ENCODE data around the gene NFATC2.

The NFATC2 gene

DNA sequence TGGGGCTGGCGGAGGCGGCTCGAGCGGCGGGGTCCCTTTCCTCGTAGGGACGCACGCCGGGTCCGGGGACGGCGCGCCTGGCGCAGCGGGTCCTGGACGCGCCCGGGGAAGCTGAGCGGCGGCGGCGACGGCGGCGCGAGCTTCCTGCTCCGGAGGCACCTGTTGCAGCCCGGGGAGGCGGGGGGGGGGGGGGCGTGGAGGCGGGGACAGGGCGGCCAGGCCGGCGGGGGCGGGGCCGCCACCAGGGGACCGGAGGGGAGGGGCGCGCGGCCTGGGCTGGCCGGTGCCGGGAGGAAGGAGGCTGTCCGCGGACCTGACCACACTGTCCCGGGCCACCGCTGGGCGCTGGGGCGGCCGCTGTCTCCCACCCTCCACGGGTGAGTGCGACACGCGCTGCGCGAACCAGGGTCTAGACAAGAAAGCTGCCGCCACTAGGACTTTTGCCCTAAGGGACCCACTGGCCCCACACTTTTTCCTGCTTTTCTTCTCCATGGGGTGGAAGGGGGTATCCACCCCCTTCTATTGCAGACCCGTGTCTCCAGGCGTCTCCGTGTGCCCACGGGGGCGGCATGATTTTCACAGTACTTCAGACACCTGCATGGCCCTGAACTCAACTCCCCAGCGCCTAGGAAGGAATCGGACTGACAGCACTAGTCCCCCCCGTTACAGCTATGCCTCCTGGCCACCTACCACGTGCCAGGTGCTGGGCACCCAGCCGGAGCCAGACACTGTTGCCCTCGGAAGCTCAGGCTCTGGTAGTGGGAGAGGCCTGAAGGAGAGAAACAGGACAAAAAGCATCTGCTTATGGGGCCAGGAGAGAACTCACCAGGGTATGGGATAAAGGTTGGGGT lies at the start of gene NFATC2:
Gene NFATC2 (minus strand): TSS at position 149 of the 851 bp plus-strand sequence. CDS start 220 bp downstream, outside the sequence.
- no peak for DNase-seq (ENCODE audit: low read depth in 2 of 2)

DNA sequence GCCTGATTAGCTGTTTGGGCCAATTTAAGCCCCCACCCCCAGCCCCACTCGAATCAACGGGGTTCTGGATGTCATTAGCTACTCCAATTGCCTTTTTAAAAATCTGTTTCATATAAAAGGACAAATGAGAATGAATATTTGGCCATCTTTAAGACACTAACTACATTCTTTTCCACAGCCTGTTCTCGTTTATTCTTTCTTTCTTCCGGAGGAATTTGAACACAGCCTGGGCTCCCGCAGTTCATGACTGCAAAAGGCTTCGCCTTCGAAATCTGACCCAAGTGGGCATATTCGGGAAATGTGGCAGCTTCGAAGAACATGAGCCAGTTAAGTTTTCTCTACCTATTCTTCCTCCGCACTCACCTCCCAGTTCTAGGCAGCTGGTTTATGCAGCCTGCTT lies 49.4 kb upstream of the NFATC2 start:
- no peak for DNase-seq (ENCODE audit: low read depth in 2 of 2)

DNA sequence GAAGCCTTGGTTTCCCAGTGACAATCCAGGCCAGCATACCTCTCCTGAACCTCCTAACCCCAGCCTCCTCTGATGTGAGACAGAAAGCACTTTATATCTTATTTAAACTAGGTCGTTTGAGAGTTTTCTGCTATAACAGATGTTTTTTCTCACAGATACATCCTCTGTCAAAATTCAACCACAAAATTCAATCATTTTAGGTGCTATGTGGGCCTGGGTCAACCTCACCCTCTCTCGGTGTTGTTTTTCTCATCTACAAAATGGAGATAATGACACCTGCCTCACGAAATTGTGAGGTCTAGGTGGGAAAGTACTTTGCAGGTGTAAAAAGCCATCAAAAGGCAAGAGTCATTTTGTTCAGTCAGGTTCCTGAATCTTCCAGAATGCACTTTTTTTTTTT lies 46.2 kb upstream of the NFATC2 start:
- DNase-seq (ENCODE audit: low read depth in 2 of 2), result no peak

- DNase-seq (ENCODE audit: low read depth in 2 of 2), result no peak
Observed at GRCh38 chr20:51587145-51587544, 44.6 kb upstream of the NFATC2 start.

DNA sequence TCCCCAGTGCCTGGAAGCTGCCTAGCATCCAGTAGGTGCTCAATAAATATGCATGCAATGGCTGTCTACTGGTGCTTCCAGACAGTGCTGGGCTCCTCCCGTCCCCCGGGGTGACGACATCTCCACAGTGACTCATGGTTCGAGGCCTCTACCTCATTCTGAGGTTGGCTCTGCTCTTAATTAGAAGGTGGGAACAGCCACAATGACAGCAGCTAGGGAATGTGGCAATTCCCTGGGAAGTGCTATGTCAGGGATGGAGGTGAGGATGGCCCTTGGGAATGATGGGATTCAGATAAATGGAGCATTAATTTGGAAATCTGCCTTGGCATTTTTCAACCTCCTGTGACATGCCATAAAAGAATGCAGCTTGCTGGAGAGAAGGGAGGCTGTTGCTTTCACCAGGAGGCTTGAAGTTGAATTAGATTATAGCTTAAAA lies 43.5 kb upstream of the NFATC2 start:
- DNase-seq (ENCODE audit: low read depth in 2 of 2), result no peak

DNA sequence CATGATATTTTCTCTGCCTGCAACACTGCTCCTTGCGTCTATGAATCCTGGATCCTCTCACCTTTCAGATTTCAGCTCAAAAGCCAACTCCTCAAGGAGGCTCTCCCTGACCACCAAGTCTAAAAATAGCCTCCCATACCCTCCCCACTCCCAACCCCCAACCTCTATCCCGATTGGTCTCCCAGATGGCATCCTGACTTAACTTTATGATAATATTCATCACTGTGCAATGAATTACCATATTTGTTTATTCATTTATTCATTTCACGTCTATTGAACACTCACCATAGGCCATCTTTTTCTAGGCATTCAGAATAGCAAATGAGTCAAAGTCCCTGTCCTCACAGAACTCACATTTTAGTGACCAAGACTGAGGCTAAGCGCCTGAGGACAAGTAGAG lies 42.6 kb upstream of the NFATC2 start:
- DNase-seq (ENCODE audit: low read depth in 2 of 2), result no peak

- DNase-seq (ENCODE audit: low read depth in 2 of 2), result no peak
Observed at GRCh38 chr20:51584737-51585136, 42.2 kb upstream of the NFATC2 start.

- DNase-seq (ENCODE audit: low read depth in 2 of 2), result no peak
Observed at GRCh38 chr20:51584116-51584515, 41.6 kb upstream of the NFATC2 start.

GRCh38 chr20:51583499-51583898 lies 41.0 kb upstream of the NFATC2 start:
- no peak for DNase-seq (ENCODE audit: low read depth in 2 of 2)

DNA sequence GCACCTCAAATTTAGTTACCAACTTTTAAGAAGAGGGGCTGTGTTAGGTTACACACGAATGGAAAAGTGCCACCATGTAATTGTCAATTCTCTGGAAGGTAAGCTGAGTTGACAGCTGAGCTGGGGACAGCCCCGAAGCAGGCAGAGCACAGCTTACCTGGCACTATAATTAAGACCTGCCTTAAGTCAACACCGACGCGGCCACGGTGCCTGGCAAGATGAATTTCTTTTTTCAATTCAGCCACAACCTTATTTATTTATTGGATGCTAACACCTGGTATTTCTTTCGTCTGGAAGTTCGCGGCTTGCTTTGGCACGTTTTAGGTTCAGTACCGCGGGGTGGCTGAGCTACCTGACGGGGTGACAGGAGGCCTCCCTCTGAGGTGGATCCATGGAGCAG lies 40.6 kb upstream of the NFATC2 start:
- no peak for DNase-seq (ENCODE audit: low read depth in 2 of 2)

- no peak for DNase-seq (ENCODE audit: low read depth in 2 of 2)
Observed at GRCh38 chr20:51581571-51581970, 39.1 kb upstream of the NFATC2 start.

DNA sequence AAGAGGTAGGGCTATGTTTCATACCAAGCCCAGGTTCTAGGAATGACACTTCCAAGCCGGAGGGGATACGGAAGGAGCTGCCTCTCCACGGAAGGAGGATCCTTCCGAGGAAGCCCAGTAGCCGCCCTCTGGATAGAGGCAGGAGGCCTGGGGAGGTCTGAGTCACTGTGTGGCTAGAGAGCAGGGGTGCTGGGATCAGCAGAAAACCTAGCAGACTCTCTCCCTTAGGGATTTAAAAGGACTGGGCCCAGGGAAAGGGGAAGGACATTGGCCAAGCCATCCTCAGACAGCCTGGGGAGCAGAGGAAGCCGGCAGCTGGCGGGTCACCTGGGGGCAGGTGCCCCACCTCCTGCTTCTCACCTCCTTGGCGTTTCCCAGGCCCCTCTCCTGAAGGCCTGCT lies 36.6 kb upstream of the NFATC2 start:
- no peak for DNase-seq (ENCODE audit: low read depth in 2 of 2)

- no peak for DNase-seq (ENCODE audit: low read depth in 2 of 2)
Observed at GRCh38 chr20:51578145-51578459, 35.6 kb upstream of the NFATC2 start.

- DNase-seq (ENCODE audit: low read depth in 2 of 2), result no peak
Observed at GRCh38 chr20:51577432-51578144, 35.1 kb upstream of the NFATC2 start.

DNA sequence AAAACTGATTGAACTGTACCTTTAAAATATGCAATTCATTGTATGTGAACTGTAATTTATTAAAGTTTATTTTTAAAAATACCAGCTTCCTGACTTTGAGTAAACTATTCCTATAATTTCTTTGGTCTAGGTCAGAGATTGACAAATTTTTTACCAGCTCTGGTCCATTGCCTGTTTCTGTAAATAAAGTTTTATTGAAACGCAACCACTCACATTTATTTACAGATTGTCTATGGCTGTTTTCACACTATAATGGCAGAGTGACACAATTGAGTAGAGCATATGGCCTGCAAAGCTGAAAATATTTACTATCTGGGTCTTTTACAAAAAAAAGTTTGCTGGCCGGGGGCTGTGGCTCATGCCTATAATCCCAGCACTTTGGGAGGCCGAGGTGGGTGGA lies 33.0 kb upstream of the NFATC2 start:
- no peak for DNase-seq (ENCODE audit: low read depth in 2 of 2)

DNA sequence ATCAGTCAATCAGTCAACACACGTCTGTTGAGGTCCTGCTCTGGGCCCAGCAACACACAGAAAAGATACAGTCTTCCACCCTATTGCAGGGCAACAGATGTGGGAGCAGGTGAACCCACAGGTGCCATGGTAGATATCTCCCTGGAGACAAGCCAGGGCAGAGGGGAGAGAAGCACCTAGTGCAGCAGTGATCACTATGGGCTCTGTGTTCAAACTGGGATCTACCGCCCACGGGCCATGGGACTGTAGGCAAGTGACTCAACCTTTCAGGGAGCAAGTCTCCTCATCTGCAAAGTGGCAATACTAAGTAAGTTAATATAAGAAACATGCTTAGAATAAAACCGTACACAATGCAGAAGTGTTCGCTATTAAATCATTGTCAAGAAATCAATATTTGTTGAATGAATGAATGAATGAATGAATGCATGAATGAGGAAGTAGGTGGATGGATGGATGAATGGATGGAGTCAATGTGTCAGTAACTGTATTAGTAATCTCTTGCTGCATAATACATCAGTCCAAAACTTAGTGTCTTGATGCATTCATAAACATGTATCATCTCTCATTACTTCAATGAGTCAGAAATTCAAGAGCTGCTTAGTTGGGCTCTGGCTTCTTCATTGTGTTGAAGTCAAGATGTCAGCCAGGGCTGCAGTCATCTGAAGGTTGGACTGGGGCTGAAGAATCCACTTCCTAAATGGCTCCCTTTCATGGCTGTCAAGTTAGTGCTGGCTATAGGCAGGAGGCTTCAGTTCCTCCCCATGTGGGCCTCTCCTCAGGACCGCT lies 31.9 kb upstream of the NFATC2 start:
- no peak for DNase-seq (ENCODE audit: low read depth in 2 of 2)

- no peak for DNase-seq (ENCODE audit: low read depth in 2 of 2)
Observed at GRCh38 chr20:51573576-51574243, 31.2 kb upstream of the NFATC2 start.

DNA sequence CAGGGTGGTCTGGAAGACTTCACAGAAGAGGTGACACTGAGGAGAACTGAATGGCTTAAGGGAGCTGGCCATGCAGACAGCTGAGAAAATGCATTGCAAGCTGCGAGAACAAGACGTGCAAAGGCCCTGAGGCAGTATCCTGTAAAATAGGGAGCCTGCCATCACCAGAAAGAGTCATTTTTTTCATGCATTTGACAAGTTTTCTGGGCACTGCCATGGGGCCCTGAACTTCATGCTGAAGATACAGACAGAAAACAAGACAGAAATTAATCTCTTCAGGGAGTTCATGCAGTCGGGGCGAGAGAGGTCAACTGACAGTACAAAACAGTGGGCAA lies 28.9 kb upstream of the NFATC2 start:
- no peak for DNase-seq (ENCODE audit: low read depth in 2 of 2)

- DNase-seq (ENCODE audit: low read depth in 2 of 2), result no peak
Observed at GRCh38 chr20:51570739-51571459, 28.4 kb upstream of the NFATC2 start.

DNA sequence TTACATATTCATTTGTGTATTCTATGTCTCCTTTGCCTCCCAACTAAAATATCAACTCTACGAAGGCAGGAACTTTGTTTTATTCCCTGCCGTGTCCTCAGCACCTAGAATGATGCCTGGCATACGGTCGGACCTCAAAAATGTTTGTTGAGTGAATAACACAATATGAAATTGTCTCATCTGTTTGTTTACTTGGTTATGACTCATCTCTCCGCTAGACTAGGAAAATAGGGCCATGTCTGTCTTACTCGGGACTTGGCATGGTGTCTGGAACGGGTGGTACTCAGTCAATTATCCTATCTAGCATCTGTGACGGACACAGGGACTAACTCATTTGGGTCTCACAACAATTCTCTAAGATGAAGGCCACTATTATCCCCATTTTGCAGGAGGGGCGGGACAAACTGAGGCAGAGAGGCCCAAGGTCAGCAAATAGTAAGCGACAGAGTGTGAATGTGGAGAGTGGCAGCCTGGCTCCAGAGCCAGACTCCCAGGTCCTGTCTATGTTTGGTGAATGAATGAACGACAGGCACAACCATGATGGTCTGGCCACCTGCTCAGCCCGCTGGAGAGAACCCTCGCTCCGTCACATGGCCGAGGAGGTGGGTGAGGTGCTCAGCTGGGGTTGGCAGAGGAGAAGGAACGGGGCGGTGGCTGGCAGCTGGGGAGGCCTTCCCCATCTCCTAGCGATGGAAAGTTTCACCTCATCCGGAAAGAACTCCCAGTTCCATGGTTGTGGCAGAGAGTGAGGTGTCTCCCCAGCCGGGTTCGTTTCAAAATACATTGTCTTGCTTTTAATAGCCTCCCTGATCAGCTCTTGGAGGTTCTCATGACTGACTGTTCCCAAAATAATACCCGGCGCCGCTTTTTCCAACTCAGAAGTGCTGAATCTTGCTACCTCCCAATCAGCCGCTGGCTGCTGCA lies 27.6 kb upstream of the NFATC2 start:
- no peak for DNase-seq (ENCODE audit: low read depth in 2 of 2)
